Lower leg skin (tissue), 3 donors: ENCODE measurements around the gene COMT.

Source experiments
- POLR2A ChIP-seq, 2 donors: fragments of 450-650 bp; IDR thresholded peaks; one replicate each; pipeline ENCODE4 v1.6.1; 2016 to 2017; ENCODE audit warnings: antibody characterized with exemption in 2 of 2, mild to moderate bottlenecking in 1 of 2, moderate library complexity in 1 of 2
- TF ChIP-seq, protein P1 (sequence below), 3 donors: fragments of 450-650 bp; IDR thresholded peaks; one replicate each; pipeline ENCODE4 v1.5.1; 2016; ENCODE audit warnings: antibody characterized with exemption in 3 of 3, mild to moderate bottlenecking in 3 of 3, moderate library complexity in 2 of 3

DNA sequence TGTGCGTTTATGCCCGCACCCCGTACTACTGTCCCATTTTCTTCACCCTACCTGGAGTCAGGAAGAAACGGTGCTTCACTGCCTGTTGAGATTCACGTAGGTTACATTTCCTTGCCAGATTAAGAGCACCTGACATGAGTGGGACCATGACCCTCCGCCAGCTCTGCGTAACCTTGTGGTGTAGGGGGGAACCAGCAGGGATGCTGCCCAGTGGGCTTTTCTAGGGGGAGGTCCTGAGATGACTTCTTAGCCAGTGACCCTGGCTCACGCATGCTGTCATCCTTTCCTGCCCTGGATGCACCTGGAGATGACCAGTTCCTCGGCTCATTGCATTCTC lies 76.0 kb downstream of the COMT start:
- TF ChIP-seq, protein P1, sequence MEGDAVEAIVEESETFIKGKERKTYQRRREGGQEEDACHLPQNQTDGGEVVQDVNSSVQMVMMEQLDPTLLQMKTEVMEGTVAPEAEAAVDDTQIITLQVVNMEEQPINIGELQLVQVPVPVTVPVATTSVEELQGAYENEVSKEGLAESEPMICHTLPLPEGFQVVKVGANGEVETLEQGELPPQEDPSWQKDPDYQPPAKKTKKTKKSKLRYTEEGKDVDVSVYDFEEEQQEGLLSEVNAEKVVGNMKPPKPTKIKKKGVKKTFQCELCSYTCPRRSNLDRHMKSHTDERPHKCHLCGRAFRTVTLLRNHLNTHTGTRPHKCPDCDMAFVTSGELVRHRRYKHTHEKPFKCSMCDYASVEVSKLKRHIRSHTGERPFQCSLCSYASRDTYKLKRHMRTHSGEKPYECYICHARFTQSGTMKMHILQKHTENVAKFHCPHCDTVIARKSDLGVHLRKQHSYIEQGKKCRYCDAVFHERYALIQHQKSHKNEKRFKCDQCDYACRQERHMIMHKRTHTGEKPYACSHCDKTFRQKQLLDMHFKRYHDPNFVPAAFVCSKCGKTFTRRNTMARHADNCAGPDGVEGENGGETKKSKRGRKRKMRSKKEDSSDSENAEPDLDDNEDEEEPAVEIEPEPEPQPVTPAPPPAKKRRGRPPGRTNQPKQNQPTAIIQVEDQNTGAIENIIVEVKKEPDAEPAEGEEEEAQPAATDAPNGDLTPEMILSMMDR (IDR thresholded peaks at IDR 0.05) = no peak
- no peak for TF ChIP-seq POLR2A (IDR thresholded peaks at IDR 0.05)
